Stimulated activated CD4-positive, alpha-beta T cell treated with anti-CD3 and anti-CD28 coated beads, Interleukin-2, amount 100 ng/mL, for 24 hours (primary cell): ENCODE results near the gene NPDC1.

Experiments used
- DNase-seq, 2 donors: peaks; one replicate each; pipeline ENCODE4 v3.0.0-alpha.2; 2020

NPDC1 gene

GRCh38 chr9:136990242-136990911 is 55.6 kb downstream of the NPDC1 start:
- no peak for DNase-seq
